Measurements from ENCODE around the gene SRSF12. TPM values are rescaled to one million over a fixed set of nuclear protein-coding genes. Genes with fewer than 3 reads are reported as not detected.
"Not testable (repeated sequence)": the region's sequence is repeated elsewhere in the genome, so short reads cannot be mapped to it uniquely, and the experiment has no call there.

The SRSF12 gene
- total and polyA plus RNA-seq, 3 donors from 2014 or later: 14.7 to 30.1 (median 21.7) TPM

DNA sequence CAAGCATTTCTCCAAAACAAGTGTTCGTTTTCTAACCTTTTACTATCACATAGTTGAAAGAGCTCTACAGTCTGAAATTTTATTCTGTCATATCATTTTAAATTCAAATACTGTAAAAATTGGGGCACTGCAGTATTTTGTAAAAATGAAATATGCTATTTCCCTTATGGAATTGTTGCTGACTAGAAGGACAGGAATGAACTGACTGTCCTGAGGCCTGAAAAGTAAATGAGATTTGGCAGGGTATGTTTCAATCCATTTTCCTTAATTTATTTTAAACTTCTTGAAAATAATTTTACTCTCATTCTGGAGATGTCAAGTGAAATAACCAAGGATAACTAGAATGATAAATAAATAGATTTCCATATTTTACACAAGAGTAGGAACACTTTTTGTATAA is 49.2 kb downstream of the SRSF12 start:
- Histone ChIP-seq H3K27me3 (no peaks in the 10 kb centered on the region), H3K4me3 (no peak overlapping the region), H3K27ac (no peak overlapping the region), H3K4me1 (peaks cover 16% of the 10 kb centered on the region), H3K9me3 (no peaks in the 10 kb centered on the region), H3K36me3 (ENCODE audit: low read depth, missing control alignments) (no peaks in the 10 kb centered on the region)
- intact Hi-C loops (cut with DNase I; ENCODE audit: low total_unique reads): no loop called here
- no peak for TF ChIP-seq POLR2A (IDR thresholded peaks at IDR 0.05)
- TF ChIP-seq, protein P1, sequence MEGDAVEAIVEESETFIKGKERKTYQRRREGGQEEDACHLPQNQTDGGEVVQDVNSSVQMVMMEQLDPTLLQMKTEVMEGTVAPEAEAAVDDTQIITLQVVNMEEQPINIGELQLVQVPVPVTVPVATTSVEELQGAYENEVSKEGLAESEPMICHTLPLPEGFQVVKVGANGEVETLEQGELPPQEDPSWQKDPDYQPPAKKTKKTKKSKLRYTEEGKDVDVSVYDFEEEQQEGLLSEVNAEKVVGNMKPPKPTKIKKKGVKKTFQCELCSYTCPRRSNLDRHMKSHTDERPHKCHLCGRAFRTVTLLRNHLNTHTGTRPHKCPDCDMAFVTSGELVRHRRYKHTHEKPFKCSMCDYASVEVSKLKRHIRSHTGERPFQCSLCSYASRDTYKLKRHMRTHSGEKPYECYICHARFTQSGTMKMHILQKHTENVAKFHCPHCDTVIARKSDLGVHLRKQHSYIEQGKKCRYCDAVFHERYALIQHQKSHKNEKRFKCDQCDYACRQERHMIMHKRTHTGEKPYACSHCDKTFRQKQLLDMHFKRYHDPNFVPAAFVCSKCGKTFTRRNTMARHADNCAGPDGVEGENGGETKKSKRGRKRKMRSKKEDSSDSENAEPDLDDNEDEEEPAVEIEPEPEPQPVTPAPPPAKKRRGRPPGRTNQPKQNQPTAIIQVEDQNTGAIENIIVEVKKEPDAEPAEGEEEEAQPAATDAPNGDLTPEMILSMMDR (IDR thresholded peaks at IDR 0.05): no peak
- 42 to 82% methylated on average over 1 of the region's 1 CpG for WGBS, 2 donors
- DNase-seq: no peak

DNA sequence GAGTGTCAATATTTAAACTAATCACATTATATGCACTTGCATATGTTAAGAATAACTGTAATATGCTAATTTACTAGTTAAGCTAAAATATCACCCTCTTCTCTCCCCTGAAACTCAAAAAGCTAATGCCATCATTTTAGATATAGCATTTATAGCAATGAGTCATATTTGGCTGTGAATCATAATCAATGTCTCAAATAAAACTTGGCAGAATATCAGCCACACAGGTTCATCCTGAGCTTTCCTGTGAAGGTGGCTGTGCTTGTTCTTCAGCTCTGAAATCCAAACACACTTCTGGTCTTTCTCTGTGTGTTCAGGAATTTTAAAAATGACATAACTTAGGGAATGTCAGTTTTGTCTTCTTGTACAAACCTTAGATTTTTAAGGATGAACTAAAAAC is 50.1 kb downstream of the SRSF12 start:
- Histone ChIP-seq H3K4me1 (peaks cover 9% of the 10 kb centered on the region), H3K36me3 (ENCODE audit: low read depth, missing control alignments) (no peaks in the 10 kb centered on the region), H3K4me3 (no peak overlapping the region), H3K9me3 (no peaks in the 10 kb centered on the region), H3K27me3 (no peaks in the 10 kb centered on the region), H3K27ac (no peak overlapping the region)
- no peak for DNase-seq
- intact Hi-C loops (cut with DNase I; ENCODE audit: low total_unique reads): no loop called here
- TF ChIP-seq POLR2A (IDR thresholded peaks at IDR 0.05): no peak
- TF ChIP-seq, protein P1 (IDR thresholded peaks at IDR 0.05): no peak

DNA sequence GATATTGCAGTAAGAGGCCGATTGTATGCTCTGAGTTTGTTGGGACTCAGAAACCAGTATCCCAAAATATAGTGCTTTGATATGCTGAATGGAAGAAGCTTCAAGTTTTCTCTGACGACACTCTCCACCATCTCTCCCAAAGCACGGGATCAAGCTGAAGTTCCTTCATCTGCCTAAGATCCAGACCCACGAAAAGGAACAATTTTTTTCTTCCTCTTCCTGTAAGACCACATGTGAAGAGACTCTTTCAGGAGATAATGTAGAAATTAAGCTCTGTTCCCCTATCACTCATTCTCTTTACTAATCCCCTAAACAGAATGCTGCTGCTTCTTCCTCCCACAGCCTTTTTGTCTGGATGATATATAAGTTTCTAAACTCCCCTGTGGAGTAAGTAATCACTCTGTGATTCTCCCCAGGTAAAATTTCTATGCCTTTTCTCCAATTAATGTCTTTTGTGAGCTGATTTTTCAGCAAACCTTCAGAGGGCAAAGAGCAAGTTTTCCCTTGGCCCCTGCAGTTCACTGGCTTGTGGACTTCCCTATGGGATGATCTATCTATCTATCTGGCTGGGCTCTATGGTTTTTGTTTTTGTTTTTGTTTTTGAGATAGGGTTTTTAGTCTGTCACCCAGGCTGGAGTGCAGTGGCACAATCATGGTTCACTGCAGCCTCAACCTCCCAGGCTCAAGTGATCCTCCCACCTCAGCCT is 50.8 kb downstream of the SRSF12 start:
- DNase-seq: no peak
- intact Hi-C loops (cut with DNase I; ENCODE audit: low total_unique reads): no loop called here
- Histone ChIP-seq H3K4me1 (peaks cover 2% of the 10 kb centered on the region), H3K36me3 (ENCODE audit: low read depth, missing control alignments) (no peaks in the 10 kb centered on the region), H3K27me3 (no peaks in the 10 kb centered on the region), H3K9me3 (no peaks in the 10 kb centered on the region), H3K27ac (no peak overlapping the region), H3K4me3 (no peak overlapping the region)
- TF ChIP-seq, protein P1 (IDR thresholded peaks at IDR 0.05): no peak
- 60 to 69% methylated on average over 4 of the region's 4 CpGs for WGBS, 2 donors

DNA sequence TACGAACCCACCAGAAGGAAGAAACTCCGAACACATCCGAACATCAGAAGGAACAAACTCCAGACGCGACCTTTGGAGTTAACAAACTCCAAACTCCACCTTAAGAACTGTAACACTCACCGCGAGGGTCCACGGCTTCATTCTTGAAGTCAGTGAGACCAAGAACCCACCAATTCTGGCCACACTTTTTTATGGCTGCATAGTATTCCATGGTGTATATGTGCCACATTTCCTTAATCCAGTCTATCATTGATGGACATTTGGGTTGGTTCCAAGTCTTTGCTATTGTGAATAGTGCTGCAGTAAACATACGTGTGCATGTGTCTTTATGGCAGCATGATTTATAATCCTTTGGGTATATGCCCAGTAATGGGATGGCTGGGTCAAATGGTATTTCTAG is 51.8 kb downstream of the SRSF12 start:
- DNase-seq; H3K27ac ChIP-seq; H3K27me3 ChIP-seq; H3K4me3 ChIP-seq; intact Hi-C loops (cut with DNase I; ENCODE audit: low total_unique reads); H3K36me3 ChIP-seq (ENCODE audit: low read depth, missing control alignments); H3K9me3 ChIP-seq; H3K4me1 ChIP-seq: not testable (repeated sequence)
- 94 to 96% methylated on average over 9 of the region's 9 CpGs for WGBS, 2 donors

DNA sequence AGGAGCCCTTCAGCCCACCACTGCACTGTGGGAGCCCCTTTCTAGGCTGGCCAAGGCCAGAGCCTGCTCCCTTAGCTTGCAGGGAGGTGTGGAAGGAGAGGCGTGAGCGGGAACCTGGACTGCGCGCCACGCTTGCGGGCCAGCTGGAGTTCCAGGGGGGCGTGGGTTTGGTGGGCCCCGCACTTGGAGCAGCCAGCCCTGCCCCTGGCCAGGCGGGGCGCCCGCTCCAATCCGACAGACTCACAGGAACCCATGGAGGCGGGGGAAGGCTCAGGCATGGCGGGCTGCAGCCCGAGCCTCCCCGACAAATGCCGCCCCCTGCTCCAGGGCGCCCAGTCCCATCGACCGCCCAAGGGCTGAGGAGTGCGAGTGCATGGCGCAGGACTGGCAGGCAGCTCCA is 52.9 kb downstream of the SRSF12 start:
- intact Hi-C loops (cut with DNase I; ENCODE audit: low total_unique reads); H3K4me3 ChIP-seq; H3K36me3 ChIP-seq (ENCODE audit: low read depth, missing control alignments); H3K9me3 ChIP-seq; H3K27me3 ChIP-seq; H3K4me1 ChIP-seq; DNase-seq; H3K27ac ChIP-seq: not testable (repeated sequence)
- 82% methylated on average over 19 of the region's 22 CpGs; no CpG with 5 or more reads in 1 of the 2 donors for WGBS, 2 donors

DNA sequence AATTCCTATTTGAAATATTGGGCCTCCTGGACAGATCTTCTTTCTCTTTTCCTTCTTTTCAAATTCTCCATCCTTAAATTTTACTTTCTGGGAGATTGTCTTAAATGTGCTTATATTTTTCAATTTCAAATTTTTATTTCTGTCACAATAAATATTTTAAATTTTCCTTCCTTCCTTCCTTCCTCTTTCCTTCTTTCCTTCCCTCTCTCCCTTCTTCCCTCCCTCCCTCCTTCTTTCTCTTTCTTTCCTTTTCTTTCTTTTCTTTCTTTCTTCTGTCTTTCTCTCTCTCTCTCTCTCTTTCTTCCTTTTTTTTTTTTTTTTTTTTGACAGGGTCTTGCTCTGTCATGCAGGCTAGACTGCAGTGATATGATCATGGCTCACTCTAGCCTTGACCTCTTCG is 54.0 kb downstream of the SRSF12 start:
- DNase-seq: no peak
- Histone ChIP-seq H3K27me3 (no peaks in the 10 kb centered on the region), H3K9me3 (no peaks in the 10 kb centered on the region), H3K4me3 (no peak overlapping the region), H3K4me1 (no peaks in the 10 kb centered on the region), H3K27ac (no peak overlapping the region), H3K36me3 (ENCODE audit: low read depth, missing control alignments) (no peaks in the 10 kb centered on the region)
- intact Hi-C loops (cut with DNase I; ENCODE audit: low total_unique reads): no loop called here
- TF ChIP-seq, protein P1 (IDR thresholded peaks at IDR 0.05): no peak
- TF ChIP-seq POLR2A (IDR thresholded peaks at IDR 0.05): no peak
- 69 to 83% methylated on average over 1 of the region's 1 CpG for WGBS, 2 donors

Measured in testis (tissue), 3 donors.